Stimulated activated CD8-positive, alpha-beta memory T cell treated with anti-CD3 and anti-CD28 coated beads, Interleukin-12 subunit alpha, Interleukin-12 subunit beta, amount 100 ng/mL, for 24 hours (primary cell): ENCODE data around the gene SLC22A12.

Experiments
- DNase-seq: peaks from one replicate; pipeline ENCODE4 v3.0.0-alpha.2; 2020; ENCODE audit errors: extremely low read depth

The SLC22A12 gene

GRCh38 chr11:64628596-64628995 is 37.6 kb downstream of the SLC22A12 start:
- no peak for DNase-seq

GRCh38 chr11:64629103-64629502 is 38.1 kb downstream of the SLC22A12 start:
- DNase-seq, result no peak

DNA sequence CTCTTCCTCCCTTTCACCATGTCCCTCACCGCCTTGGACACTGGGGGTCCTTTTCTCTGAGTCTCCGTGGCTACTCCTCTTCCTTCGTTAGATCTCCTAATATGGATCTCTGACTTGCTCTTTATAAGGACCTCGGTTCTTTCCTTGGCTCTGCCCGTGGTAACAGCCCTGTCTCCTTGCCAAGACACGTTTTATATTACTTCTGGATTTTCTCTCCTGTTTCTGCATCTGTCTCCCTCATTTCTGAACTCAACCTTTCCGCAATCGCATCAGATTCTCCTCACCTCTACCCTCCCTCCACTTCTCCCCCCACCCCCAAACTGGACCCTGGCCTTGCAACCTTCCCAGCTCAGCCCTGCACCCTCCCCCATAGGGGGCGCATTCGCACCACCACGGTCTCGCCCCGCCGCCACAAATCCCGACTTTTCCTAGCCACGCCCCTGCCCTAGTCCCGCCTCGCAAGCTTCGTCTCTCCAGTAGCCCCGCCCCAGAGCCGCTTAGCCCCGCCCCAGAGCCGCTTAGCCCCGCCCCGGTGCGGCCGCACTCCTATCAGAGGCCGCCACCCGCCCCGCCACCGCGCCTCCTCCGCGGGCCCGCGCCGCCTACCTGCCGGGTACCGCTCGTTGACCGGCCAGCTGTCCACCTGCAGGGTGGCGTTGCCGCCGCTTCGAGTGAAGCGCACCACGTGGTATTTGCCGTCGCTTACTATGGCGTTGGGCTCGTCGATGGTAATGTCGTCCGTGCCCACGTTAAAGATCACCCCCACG is 39.0 kb downstream of the SLC22A12 start:
- no peak for DNase-seq

- DNase-seq, result no peak
Measured at GRCh38 chr11:64631675-64632074, 40.7 kb downstream of the SLC22A12 start.

DNA sequence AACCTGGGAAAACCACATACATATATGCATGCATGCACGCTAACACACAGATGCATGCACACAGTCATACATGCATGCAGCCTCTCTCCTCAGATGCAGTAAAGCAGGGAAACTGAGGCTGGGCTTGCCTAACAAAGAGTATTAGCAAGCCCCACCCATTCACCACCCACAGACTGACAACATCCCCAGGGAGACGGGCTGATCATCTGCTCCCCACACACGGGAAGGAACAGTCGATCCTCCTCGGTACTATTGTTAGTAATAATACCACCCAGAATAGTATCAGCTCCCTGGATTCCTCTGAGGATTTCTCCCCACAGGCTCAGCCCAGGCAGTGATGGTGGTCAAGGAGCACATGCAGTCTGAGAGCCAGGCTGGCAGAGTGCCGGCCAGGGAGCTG is 41.2 kb downstream of the SLC22A12 start:
- no peak for DNase-seq

DNA sequence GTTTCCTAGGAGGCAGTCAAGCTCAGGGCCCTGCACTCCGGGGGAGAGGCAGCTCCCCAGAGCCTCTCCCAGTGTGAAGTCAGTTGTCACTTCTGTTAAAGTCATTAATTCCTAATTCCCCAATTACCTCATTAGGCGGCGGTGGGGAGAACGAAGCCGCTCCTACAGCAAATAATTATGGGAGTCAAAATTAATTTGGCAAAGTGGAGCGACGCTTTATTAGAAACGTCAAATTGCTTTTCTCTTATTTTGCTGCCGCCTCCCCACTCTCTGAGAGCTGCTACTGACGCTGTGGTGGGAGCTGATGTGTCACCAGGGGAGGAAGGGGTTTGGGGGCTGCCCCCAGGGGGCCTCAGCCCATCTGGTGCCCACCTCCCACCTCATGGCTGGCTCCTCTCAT is 41.6 kb downstream of the SLC22A12 start:
- no peak for DNase-seq

GRCh38 chr11:64633555-64634159 is 42.6 kb downstream of the SLC22A12 start:
- no peak for DNase-seq

DNA sequence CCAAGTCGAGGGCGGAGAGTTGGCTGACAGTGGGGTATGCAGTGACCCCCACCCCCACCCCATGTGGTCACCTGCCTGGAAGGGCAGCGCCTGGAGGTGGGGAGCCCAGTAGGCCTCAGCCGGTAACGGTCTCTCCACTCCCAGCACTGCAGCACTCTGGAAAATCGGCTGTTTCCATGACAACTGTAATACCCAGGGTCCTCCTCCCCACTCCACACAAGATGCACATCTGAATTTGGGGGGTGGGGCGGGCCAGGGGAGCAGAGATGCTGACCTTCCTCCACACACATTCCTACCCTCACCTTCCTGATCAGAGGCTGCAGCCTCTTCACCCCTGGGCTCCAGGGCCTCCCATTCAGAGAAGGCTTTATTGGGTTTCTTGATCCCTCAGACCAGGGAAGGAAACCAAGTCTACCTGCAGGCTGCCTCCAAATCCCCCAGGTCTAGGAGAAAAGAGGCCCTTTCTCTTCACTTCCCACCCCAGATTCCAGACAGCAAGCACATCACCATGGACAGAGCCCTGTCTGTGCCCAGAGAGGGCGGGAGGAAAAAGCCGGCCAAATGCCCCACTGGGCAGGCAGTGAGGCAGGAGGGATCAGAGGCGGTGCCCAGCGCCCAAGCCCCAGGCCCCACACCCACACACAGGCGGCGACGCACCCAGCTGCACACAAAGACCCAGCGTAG is 46.5 kb downstream of the SLC22A12 start:
- DNase-seq, result no peak

DNA sequence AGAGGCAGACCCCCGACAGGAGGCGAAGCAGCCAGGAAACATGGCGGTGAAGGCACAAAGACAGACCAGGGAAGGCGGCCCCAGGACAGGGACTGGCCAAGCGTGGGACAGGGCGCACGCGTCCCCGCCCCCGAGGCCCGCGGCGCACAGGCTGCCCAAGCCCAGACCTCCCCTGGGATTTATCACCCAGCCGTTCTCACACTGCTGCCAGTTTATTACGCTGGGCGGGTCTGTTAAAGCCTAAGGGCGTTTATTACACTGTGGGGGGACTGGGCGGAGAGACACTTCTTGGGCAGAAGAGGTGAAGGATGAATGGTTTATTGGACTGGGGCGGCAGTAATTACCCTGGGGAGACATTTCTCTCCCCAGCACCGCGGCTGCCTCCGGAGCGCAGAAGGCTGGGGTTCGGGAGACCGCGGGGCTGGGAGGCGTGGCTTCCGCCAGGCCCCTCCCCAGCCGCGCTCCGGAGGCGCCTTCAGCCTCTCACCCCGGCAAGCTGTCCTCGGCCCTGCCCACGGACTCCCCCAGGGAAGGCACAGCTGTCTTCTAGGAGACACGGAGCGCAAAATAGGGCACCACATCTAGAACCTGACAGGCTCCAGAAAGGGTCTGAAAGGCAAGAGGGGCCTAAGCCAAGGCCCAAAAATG is 47.1 kb downstream of the SLC22A12 start:
- DNase-seq, result no peak

- DNase-seq, result no peak
Measured at GRCh38 chr11:64638829-64639228, 47.8 kb downstream of the SLC22A12 start.

GRCh38 chr11:64639885-64640284 is 48.9 kb downstream of the SLC22A12 start:
- no peak for DNase-seq

DNA sequence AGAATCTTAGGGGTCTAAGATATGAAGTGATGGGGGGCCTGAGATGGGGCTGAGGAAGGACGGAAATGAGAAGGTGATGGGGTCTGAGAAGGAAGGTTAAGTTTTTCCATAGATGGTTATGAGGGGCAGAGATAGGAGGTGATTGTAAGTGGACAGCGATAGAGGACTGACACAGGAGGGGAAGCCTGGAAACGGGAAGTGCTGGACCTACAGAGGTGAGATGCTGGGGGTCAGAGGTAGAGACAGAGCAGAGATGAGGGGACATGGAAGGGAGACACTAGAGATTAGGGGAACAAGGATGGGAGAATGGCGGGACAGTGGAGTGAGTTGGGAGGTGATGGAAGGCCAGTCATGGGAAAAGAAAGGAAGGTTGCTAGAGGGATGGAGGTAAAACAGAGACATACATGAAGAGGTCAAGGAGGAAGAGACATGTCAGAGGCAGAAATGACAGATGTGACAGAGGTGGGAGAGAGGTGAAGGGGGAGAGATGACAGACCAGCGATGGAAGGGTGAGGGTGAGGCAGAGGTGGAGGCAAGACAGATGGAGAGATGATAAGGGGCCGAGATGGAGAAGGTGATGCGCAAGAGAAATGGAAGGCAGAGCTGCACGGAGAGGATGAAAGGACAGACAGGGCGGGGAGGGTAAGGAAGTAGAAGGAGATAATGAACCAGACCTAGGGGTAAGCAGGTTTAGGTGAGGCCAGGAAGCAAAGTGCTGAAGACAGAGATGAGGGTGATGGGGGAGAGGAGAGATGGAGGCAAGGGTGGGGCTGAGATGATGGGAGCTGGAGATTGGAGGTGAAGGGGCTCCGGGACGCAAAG is 50.8 kb downstream of the SLC22A12 start:
- no peak for DNase-seq

DNA sequence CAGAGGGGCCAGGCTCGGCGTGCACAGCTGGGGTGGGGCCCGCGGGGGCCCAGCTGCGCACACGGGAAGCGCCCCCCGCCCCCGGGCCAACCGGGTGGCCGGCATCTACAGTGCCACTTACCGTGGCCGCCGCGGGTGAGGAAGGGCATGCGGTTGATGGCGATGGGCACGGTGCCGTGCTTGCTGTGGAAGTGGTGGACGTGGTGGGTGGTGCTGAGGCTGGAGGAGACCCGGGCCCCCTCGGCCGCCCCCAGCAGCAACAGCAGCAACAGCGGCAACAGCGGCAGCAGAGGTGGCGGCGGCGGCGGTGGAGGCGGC is 51.4 kb downstream of the SLC22A12 start:
- DNase-seq, result no peak

GRCh38 chr11:64642871-64643255 is 51.8 kb downstream of the SLC22A12 start:
- DNase-seq, result no peak

GRCh38 chr11:64643256-64643881 is 52.3 kb downstream of the SLC22A12 start:
- no peak for DNase-seq

DNA sequence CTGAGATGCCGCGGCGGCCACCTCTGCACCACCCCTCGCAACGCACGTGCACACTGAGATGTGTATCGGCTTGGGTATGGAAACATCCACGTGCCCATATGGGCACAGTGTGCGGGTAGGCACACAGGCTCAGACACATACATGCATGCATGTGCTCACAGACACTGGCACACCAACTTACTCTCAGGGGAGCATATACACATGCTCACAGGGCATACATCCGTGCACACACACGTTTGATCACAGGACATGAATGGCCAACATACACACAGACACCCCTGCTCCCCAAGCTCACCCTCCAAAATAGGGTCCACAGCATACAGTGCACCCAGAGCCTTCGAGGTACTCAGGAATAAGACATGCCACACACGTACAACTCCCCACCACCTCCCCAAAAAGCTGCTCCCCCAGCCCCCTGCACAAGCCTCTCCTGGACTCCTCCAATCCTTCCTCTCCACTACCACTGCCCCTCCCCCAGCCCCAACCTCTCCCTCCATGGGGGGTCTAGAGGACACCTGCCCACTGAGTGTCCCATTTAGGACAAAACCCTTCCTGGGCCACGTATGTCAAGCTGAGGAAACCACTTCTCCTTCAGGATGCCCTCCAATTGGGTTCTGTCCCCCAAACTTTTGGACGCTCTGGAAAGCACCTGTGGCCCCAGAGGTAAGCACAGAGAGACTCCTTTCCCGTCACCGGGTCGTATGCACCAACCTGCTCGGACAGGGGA is 53.1 kb downstream of the SLC22A12 start:
- no peak for DNase-seq

- DNase-seq, result no peak
Measured at GRCh38 chr11:64644647-64645275, 53.7 kb downstream of the SLC22A12 start.

DNA sequence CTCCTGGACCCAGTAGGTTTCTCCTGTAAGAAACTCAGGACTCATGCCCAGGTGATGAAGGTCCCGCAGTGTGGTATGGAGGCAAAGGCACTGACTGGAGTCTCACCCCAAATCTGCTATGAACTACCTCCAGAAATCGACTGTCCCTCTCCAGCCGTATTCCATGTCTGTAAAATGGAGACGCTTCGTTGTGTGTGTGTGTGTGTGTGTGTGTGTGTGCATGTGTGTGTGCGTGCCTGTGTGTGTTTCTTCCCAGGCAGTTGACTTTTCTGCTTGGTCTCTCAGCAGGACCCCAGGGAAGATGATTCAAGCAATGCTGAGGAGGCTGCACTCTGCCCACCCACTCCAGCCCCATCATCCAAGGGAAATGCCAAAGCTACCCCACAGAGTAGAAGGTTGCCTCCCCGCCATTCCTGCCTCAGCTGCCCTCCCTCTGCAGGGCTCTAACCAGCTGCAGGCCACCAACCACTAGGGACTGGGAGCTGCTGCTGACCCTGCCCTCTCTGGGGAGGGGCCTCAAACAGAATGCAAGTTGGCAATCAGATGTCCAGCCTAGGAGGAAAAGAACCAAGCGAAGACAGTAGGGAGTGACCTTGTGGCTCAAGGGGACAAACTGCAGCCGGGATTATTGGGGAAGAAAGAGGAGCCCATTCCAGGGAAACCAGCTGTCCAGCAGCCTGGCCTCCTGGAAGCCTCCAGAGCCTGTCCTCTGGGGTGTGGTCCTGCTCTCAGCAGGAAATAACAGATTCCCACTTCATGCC is 56.2 kb downstream of the SLC22A12 start:
- DNase-seq, result no peak

- DNase-seq, result no peak
Measured at GRCh38 chr11:64648551-64648950, 57.5 kb downstream of the SLC22A12 start.
